ENCODE data around the gene ST8SIA4. TPM values are rescaled to one million over a fixed set of nuclear protein-coding genes. Genes with fewer than 3 reads are reported as not detected.

ST8SIA4 gene
- total RNA-seq, 1 experiment from 2014 or later: 20.4 TPM

DNA sequence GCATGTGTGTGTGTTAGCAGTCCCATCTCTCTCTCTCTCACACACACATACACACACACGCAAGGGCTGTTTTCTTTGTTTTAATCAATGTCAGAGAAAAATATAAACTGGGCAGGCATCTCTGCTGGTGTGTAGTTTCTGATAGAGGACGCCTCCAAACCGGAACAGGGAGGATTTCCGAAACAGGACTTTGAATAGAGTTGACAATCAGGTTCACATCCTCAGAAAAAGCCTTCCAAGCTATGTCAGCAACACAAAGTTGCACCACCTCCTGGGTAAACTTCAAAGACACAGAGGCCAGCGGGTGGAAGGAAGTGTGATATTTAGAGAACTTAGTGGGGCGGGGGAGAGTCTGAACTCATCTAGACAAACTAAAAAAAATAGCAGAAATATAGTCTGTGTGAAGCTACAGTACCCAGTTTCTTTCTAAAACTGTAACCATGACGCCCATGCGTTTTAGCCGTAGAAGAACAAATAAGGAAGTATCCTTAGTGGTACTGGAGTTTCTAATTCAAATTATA is 1.2 kb downstream of the ST8SIA4 start:
- Histone ChIP-seq H2AFZ (ENCODE audit: low read length) (no peak overlapping the region), H3K4me3 (ENCODE audit: low read length) (peak overlapping the region; percentile 74), H3K27ac (ENCODE audit: low read length) (peak overlapping the region; percentile 90), H3K4me1 (ENCODE audit: low read length) (peaks cover 67% of the 10 kb centered on the region), H3K79me2 (ENCODE audit: low read length) (peaks cover 14% of the 10 kb centered on the region), H4K20me1 (ENCODE audit: insufficient read depth, low read depth, low read length) (no peaks in the 10 kb centered on the region), H3K36me3 (ENCODE audit: insufficient read depth, low read length) (no peaks in the 10 kb centered on the region), H3K9me2 (replicated peaks; ENCODE audit: insufficient read depth, low read length) (no peaks in the 10 kb centered on the region), H3K9me3 (ENCODE audit: low read length) (no peaks in the 10 kb centered on the region), H3K9ac (ENCODE audit: low read length) (peak overlapping the region; percentile 86), H3K27me3 (ENCODE audit: low read length) (no peaks in the 10 kb centered on the region), H3K4me2 (ENCODE audit: low read depth, low read length, poor library complexity, severe bottlenecking) (peak overlapping the region; percentile 93)
- peak; percentile 94 for DNase-seq

DNA sequence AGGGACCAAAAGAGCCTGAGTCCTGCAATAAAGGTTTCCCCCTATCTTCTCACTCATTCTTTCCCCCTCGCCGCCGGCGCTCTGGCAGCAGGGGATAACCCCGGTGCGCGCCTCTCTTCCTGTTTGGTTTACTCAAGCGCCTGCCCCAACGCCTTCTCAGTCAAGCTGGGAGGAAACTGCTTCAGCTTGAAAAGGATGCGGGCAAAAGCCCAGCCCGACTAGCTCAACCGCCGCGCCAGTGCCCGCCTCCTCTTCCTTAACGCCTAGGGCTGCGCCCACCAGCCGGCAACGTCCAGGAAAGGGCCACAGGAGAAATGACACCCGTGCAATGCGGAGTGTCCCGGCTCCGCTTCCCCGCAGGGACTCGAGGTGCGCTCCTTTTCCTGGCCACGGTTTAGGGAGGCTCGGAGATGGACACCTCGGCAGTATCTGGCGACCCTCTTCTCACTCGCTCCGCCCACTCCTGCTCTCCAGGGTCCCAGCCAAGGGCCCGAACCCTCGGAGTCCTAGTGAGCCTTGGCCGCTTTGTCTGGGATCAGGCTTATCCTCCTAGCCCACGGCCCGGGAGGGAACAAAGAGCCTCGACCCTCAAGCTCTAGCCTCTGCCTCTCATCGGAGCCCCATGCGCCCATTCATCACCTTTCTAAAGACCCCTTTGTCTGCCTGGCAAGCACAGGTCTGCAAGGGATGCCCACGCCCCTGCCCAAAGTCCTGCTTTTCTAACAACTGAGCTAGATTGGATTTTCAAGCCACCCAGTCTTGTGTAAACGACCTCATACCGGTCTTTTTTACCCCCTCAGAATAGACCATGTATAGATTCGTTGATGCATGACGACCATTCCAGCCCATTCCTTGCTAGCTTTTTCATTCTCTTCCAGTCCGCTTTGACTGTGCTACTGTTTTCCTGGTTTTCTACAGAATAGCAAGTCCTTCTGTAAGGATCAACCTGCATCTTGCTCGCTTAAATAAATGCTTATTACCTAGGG is 2.0 kb downstream of the ST8SIA4 start:
- Histone ChIP-seq H3K36me3 (ENCODE audit: insufficient read depth, low read length) (peaks cover 3% of the 10 kb centered on the region), H3K9me2 (replicated peaks; ENCODE audit: insufficient read depth, low read length) (no peaks in the 10 kb centered on the region), H3K9ac (ENCODE audit: low read length) (peak overlapping the region; percentile 86), H2AFZ (ENCODE audit: low read length) (peak overlapping the region; percentile 40; the same call in 1 of the 2 replicates), H3K27me3 (ENCODE audit: low read length) (no peaks in the 10 kb centered on the region), H3K27ac (ENCODE audit: low read length) (peak overlapping the region; percentile 90), H3K79me2 (ENCODE audit: low read length) (peaks cover 20% of the 10 kb centered on the region), H3K4me3 (ENCODE audit: low read length) (peak overlapping the region; percentile 74), H3K4me2 (ENCODE audit: low read depth, low read length, poor library complexity, severe bottlenecking) (peak overlapping the region; percentile 93), H3K9me3 (ENCODE audit: low read length) (no peaks in the 10 kb centered on the region; the same call in 1 of the 2 replicates), H4K20me1 (ENCODE audit: insufficient read depth, low read depth, low read length) (no peaks in the 10 kb centered on the region), H3K4me1 (ENCODE audit: low read length) (peaks cover 62% of the 10 kb centered on the region)
- DNase-seq: peak; percentile 94

DNA sequence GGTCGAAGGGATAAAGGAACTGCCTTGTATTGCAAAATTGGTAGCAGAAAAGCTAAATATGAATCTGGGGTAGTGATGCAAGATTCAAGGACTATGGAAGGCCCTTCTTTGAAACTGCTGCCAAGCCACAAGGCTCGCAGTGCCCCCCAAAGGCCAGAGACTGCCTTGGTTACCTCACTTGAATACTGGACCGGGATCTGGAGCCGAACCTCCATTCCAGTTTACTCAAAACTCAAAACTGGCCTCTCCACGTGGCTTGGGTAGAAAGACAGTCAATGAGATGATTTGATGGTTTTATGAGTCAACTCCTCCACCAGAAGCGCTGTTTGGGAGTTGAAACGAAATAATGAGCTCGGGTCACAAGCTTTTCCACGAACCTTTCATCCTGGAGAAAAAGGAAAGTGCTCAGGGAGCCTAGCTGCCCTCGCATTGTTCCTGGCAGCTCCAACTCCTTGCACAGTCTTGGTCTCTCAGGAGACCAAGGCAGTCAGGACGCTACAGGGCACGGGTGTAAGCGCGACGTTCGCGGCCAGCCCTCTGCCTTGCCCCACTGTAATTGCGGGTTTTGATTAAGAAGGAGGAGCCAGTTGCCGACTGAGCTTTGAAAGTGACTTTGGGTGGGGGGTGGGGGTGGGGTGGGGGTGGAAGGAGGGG is 2.8 kb downstream of the ST8SIA4 start:
- peaks cover 28% of the 10 kb centered on the region for H3K79me2 ChIP-seq (ENCODE audit: low read length)
- peak overlapping the region; percentile 53; the same call in 1 of the 2 replicates for H2AFZ ChIP-seq (ENCODE audit: low read length)
- H3K36me3 ChIP-seq (ENCODE audit: insufficient read depth, low read length): peaks cover 9% of the 10 kb centered on the region
- no peaks in the 10 kb centered on the region; the same call in 1 of the 2 replicates for H3K9me3 ChIP-seq (ENCODE audit: low read length)
- peak overlapping the region; percentile 92 for H3K9ac ChIP-seq (ENCODE audit: low read length)
- H4K20me1 ChIP-seq (ENCODE audit: insufficient read depth, low read depth, low read length): no peaks in the 10 kb centered on the region
- peak; percentile 86 for DNase-seq
- peak overlapping the region; percentile 95 for H3K27ac ChIP-seq (ENCODE audit: low read length)
- no peaks in the 10 kb centered on the region for H3K27me3 ChIP-seq (ENCODE audit: low read length)
- H3K4me3 ChIP-seq (ENCODE audit: low read length): peak overlapping the region; percentile 74
- H3K9me2 ChIP-seq (replicated peaks; ENCODE audit: insufficient read depth, low read length): no peaks in the 10 kb centered on the region
- peaks cover 55% of the 10 kb centered on the region for H3K4me1 ChIP-seq (ENCODE audit: low read length)
- peak overlapping the region; percentile 99 for H3K4me2 ChIP-seq (ENCODE audit: low read depth, low read length, poor library complexity, severe bottlenecking)

DNA sequence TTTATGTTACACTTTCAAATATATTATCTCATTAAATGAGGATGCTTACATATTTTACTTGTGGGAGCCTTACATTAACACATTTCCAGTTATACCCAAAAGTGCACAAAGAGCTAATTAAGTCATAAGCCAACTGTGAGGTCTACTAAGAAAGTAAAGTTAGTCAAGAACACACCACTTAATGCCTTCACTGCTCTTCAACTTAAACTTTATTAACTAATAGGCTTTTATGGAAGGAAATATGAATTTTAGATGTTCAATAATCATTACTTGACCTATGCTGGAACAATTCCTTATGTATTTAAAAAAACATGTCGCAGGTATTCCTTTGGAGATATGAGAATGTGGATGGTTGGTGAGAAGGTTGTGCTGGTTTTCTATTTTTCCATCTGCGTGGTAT is 3.4 kb downstream of the ST8SIA4 start:
- no peak overlapping the region for H2AFZ ChIP-seq (ENCODE audit: low read length)
- DNase-seq: peak; percentile 60
- no peaks in the 10 kb centered on the region for H3K27me3 ChIP-seq (ENCODE audit: low read length)
- H3K4me3 ChIP-seq (ENCODE audit: low read length): peak overlapping the region; percentile 74
- peak overlapping the region; percentile 92 for H3K9ac ChIP-seq (ENCODE audit: low read length)
- H3K9me3 ChIP-seq (ENCODE audit: low read length): no peaks in the 10 kb centered on the region; the same call in 1 of the 2 replicates
- peaks cover 12% of the 10 kb centered on the region for H3K36me3 ChIP-seq (ENCODE audit: insufficient read depth, low read length)
- peaks cover 54% of the 10 kb centered on the region for H3K4me1 ChIP-seq (ENCODE audit: low read length)
- H4K20me1 ChIP-seq (ENCODE audit: insufficient read depth, low read depth, low read length): no peaks in the 10 kb centered on the region
- H3K9me2 ChIP-seq (replicated peaks; ENCODE audit: insufficient read depth, low read length): no peaks in the 10 kb centered on the region
- H3K79me2 ChIP-seq (ENCODE audit: low read length): peaks cover 28% of the 10 kb centered on the region
- peak overlapping the region; percentile 95 for H3K27ac ChIP-seq (ENCODE audit: low read length)
- H3K4me2 ChIP-seq (ENCODE audit: low read depth, low read length, poor library complexity, severe bottlenecking): peak overlapping the region; percentile 99

DNA sequence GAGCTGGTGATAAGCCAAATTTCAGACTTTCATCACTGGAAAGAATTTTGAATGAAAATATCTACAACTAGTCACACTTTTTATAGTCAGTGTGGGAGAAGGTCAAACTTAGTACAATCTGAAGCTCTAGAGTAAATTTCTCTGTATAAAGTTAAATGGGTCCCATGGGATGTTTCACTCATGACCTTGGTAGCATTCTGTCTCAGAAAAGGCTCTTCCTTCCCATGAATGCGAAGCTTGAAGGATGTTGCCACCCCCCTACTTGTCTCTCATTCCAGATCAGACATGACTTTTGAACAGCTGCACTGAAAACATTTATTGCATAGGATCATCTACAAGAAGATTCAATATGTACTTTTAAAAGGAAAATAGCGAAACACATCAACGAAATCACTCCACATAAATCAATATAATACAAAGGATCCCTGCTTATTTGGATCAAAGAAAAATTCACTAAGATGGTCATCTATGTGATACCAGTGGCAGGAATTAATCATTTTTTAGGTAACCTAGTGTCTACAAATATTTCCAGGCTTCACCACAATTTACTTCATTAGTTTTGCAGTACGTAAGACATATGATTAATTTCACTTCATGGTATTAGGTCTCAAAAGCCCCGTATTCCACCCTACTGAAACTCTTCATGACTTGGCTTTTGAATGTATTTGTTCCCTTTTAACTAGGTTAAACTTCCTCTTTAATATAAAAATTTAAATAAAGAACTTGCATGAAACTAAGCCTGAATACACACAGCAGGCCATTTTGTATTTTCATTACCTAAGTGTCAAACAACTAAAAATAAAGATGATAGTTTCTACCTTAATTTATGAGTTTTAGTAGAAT is 4.4 kb downstream of the ST8SIA4 start:
- no peaks in the 10 kb centered on the region for H3K27me3 ChIP-seq (ENCODE audit: low read length)
- DNase-seq: peak; percentile 77
- H3K27ac ChIP-seq (ENCODE audit: low read length): peak overlapping the region; percentile 95
- peaks cover 35% of the 10 kb centered on the region for H3K79me2 ChIP-seq (ENCODE audit: low read length)
- no peaks in the 10 kb centered on the region for H3K9me2 ChIP-seq (replicated peaks; ENCODE audit: insufficient read depth, low read length)
- peaks cover 54% of the 10 kb centered on the region for H3K4me1 ChIP-seq (ENCODE audit: low read length)
- no peak overlapping the region for H2AFZ ChIP-seq (ENCODE audit: low read length)
- no peaks in the 10 kb centered on the region for H4K20me1 ChIP-seq (ENCODE audit: insufficient read depth, low read depth, low read length)
- H3K4me3 ChIP-seq (ENCODE audit: low read length): peak overlapping the region; percentile 74; the same call in 1 of the 2 replicates
- H3K9ac ChIP-seq (ENCODE audit: low read length): peak overlapping the region; percentile 92
- H3K36me3 ChIP-seq (ENCODE audit: insufficient read depth, low read length): peaks cover 15% of the 10 kb centered on the region
- H3K9me3 ChIP-seq (ENCODE audit: low read length): no peaks in the 10 kb centered on the region; the same call in 1 of the 2 replicates
- H3K4me2 ChIP-seq (ENCODE audit: low read depth, low read length, poor library complexity, severe bottlenecking): peak overlapping the region; percentile 99

DNA sequence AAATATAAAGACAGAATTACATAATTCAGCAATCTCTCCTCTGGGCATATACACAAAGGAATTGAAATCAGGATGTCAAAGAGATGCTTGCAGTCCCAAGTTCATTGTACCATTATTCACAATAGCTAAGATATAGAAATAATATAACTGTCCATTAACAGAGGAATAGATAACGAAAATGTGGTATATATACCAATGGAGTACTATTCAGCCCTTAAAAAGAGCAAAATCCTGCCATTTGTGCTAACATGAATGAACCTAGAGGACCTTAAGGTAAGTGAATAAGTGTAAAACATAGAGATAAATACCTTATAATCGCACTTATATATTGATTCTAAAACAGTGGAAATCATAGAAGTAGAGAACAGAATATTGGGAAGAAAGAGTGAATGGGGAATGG is 7.0 kb downstream of the ST8SIA4 start:
- Histone ChIP-seq H3K36me3 (ENCODE audit: insufficient read depth, low read length) (peaks cover 18% of the 10 kb centered on the region), H3K4me1 (ENCODE audit: low read length) (peaks cover 66% of the 10 kb centered on the region), H4K20me1 (ENCODE audit: insufficient read depth, low read depth, low read length) (no peaks in the 10 kb centered on the region), H3K9me2 (replicated peaks; ENCODE audit: insufficient read depth, low read length) (no peaks in the 10 kb centered on the region), H3K9ac (ENCODE audit: low read length) (no peak overlapping the region), H3K4me2 (ENCODE audit: low read depth, low read length, poor library complexity, severe bottlenecking) (no peak overlapping the region), H3K27me3 (ENCODE audit: low read length) (no peaks in the 10 kb centered on the region), H3K4me3 (ENCODE audit: low read length) (no peak overlapping the region), H2AFZ (ENCODE audit: low read length) (no peak overlapping the region), H3K27ac (ENCODE audit: low read length) (no peak overlapping the region), H3K79me2 (ENCODE audit: low read length) (peaks cover 35% of the 10 kb centered on the region), H3K9me3 (ENCODE audit: low read length) (no peaks in the 10 kb centered on the region; the same call in 1 of the 2 replicates)
- no peak for DNase-seq

DNA sequence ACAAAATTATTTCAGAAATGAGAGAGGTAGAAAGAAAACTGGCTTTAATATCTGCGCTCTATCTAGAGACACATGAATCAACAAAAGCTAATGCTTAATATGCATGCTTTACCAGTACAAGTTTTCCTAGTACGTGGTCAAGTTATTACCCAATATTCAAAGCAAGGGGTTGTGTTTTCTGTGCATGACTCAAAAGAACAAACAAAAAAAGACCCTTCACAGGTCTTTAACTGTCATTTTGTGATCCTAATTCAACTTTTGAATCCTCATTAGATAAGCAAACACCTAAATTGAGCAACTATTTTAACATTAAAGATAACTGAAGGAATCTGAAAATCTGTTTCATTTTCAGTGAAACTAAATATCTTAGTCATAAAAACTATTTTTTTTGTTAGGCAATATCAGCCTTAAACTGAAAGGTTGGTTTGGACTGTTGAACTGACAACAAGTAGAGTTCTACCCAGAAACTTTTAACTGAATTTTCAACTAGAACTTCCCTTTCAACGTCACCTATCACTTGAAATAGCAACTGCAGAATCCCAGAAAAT is 12.5 kb downstream of the ST8SIA4 start:
- peak overlapping the region; percentile 27 for H3K4me3 ChIP-seq (ENCODE audit: low read length)

More for the DNA sequence above, 12.5 kb downstream of the ST8SIA4 start:
- no peaks in the 10 kb centered on the region for H3K9me2 ChIP-seq (replicated peaks; ENCODE audit: insufficient read depth, low read length)
- H3K27me3 ChIP-seq (ENCODE audit: low read length): no peaks in the 10 kb centered on the region
- peaks cover 16% of the 10 kb centered on the region for H3K36me3 ChIP-seq (ENCODE audit: insufficient read depth, low read length)
- H2AFZ ChIP-seq (ENCODE audit: low read length): peak overlapping the region; percentile 66
- peak overlapping the region; percentile 65 for H3K4me2 ChIP-seq (ENCODE audit: low read depth, low read length, poor library complexity, severe bottlenecking)
- peak; percentile 62 for DNase-seq
- peaks cover 68% of the 10 kb centered on the region for H3K4me1 ChIP-seq (ENCODE audit: low read length)
- peak overlapping the region; percentile 85 for H3K27ac ChIP-seq (ENCODE audit: low read length)
- H4K20me1 ChIP-seq (ENCODE audit: insufficient read depth, low read depth, low read length): no peaks in the 10 kb centered on the region
- peak overlapping the region; percentile 45 for H3K9ac ChIP-seq (ENCODE audit: low read length)
- H3K9me3 ChIP-seq (ENCODE audit: low read length): no peaks in the 10 kb centered on the region
- H3K79me2 ChIP-seq (ENCODE audit: low read length): peaks cover 13% of the 10 kb centered on the region

Data from Karpas-422 (cell line).